Occipital lobe (tissue), 2 donors: ENCODE measurements around the gene RPS21. TPM values are rescaled to one million over a fixed set of nuclear protein-coding genes. Genes with fewer than 3 reads are reported as not detected.
A peak's percentile ranks its signal among the peaks of the same experiment; 100 is the strongest.

Source experiments
- DNase-seq: peaks from one replicate; lab custom pipeline; 2025; lab: John Stamatoyannopoulos, UW
- total RNA-seq: library from RNA; depleted of rRNA; stranded (reverse); fragments of >200 nt; gene quantifications from one replicate; pipeline ENCODE4 v1.2.3, GENCODE V29; 2014

Gene RPS21
- 715 TPM for total RNA-seq

- peak; percentile 84 for DNase-seq
These were observed at the start of gene RPS21 for GRCh38 chr20:62386383-62387218. Gene RPS21, plus strand, starts transcription at chr20:62387103. Its CDS starts 236 bp downstream, at chr20:62387339.

GRCh38 chr20:62337558-62338293 is 49.2 kb upstream of the RPS21 start:
- DNase-seq = no peak

DNA sequence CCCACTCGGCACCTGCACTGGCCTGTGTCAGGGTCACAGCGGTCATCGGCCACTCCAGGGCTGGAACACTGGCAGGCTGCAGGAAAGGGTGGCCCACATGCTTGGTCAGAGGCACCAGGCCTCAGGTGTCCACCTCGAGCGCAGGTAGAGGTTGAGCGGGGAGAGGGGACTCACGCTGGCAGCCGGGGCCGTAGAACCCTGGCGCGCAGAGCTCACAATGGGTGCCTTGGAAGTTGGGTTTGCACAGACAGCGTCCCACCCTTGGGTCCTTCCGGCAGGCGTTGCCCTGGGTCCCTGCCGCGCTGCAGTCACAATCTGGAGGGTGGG is 48.6 kb upstream of the RPS21 start:
- DNase-seq = no peak

GRCh38 chr20:62339647-62340062 is 47.2 kb upstream of the RPS21 start:
- no peak for DNase-seq

- DNase-seq = no peak
These were observed 44.0 kb upstream of the RPS21 start for GRCh38 chr20:62342910-62343309.

DNA sequence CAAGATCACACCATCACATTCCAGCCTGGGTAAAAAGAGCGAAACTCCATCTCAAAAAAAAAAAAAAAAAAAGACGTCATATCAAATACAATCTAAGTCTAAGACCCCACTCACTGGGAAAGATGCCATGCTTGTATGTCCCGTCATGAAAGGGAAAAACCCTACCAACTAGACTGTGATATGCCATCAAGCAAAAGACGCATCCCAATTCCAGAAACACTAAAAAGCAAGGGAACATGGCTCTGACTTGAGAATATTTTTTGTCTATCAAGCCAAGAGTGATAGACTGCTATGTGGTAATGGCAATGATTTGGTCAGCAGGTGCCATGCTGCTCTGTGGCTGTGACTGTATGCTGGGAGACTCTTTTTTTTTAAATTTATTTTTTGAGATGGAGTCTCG is 42.8 kb upstream of the RPS21 start:
- DNase-seq = no peak

- no peak for DNase-seq
These were observed 42.1 kb upstream of the RPS21 start for GRCh38 chr20:62344782-62345181.

- no peak for DNase-seq
These were observed 41.1 kb upstream of the RPS21 start for GRCh38 chr20:62345681-62346370.

- DNase-seq = no peak
These were observed 40.3 kb upstream of the RPS21 start for GRCh38 chr20:62346398-62347150.

GRCh38 chr20:62347151-62347404 is 39.8 kb upstream of the RPS21 start:
- DNase-seq = no peak

DNA sequence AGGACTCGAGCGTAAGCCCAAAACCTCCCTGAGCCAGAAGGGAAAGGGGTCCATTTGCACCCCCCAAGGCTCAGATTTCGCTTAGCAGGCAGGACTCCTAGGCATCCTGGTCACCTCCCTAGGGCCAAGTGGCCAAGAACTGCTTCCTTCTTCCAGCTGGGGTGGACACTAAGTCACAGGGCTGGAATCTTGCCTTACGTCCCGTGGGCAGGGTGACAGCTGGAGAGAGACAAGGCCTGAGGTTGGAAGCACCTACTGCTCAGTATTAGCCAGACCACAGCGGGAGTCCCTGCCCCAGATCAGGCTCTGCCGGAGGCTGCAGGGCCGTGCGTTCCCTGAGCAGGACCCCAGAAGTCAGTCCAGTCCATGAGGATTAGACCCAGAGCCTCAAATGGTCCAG is 39.5 kb upstream of the RPS21 start:
- DNase-seq = no peak

GRCh38 chr20:62348604-62349003 is 38.3 kb upstream of the RPS21 start:
- no peak for DNase-seq

GRCh38 chr20:62349556-62350097 is 37.3 kb upstream of the RPS21 start:
- no peak for DNase-seq

DNA sequence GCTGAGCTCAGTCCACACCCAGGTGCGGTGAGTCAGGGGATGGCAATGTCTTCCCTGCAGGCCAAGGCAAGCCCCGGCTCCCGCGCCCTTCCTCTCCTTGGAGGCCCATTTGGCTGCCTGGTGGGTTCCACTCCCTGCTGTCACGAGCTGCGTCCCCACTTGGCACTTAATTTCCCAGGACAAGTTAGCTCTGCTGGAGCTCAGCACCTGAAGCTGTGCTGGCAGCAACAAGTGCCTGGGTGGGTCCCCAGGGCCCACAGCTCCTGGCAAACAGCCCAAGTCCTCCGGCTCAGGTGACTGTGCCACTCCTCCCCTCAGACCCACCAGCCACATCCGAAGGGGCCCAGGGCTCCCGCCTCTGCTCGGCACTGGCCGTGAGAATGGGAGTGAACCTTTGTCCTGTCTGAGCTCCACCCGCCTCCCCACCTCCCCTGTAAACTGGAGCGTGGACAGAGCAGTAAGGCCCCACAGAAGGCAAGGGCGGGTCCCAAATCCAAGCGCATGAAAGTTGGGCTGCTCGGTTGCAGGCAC is 36.7 kb upstream of the RPS21 start:
- no peak for DNase-seq

DNA sequence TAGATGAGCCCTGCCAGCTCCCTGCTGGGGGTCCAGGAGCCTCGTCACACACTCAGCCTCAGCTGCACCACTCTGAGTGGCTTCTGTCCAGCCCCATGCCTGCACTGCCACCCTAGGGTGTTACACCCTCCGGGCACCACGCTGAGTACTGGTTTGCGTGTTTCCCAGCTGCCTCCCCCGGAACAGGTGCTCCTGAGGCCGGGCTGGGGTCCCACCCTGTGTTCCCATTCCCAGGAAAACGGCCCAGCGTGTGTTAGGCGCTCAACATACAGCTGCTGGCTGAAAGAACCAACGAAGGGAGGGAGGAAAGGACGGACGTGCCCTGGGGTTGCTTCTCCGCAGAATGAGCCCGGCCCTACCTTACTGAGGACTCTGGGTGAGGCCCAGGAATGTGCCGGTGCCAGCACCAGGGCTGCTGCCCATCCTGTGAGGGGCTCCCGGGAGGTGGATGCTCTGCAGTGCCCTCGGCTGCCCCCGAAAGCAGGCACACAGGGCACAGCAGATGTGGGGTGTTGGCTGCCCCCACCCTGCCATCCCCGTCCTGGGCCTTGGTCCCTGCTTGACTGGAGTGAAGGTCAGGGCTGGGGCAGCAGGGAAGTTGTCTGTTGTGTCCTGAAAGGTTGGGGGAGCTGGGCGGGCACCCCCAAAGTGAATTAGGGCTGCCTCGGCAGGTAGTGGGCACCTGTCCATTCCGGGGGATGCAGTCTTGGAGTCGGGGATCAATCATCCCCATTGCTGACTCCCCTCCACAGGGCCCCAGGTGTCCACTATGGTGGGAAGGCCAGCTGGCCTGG is 36.1 kb upstream of the RPS21 start:
- DNase-seq = no peak

GRCh38 chr20:62351469-62352401 is 35.2 kb upstream of the RPS21 start:
- DNase-seq = no peak

DNA sequence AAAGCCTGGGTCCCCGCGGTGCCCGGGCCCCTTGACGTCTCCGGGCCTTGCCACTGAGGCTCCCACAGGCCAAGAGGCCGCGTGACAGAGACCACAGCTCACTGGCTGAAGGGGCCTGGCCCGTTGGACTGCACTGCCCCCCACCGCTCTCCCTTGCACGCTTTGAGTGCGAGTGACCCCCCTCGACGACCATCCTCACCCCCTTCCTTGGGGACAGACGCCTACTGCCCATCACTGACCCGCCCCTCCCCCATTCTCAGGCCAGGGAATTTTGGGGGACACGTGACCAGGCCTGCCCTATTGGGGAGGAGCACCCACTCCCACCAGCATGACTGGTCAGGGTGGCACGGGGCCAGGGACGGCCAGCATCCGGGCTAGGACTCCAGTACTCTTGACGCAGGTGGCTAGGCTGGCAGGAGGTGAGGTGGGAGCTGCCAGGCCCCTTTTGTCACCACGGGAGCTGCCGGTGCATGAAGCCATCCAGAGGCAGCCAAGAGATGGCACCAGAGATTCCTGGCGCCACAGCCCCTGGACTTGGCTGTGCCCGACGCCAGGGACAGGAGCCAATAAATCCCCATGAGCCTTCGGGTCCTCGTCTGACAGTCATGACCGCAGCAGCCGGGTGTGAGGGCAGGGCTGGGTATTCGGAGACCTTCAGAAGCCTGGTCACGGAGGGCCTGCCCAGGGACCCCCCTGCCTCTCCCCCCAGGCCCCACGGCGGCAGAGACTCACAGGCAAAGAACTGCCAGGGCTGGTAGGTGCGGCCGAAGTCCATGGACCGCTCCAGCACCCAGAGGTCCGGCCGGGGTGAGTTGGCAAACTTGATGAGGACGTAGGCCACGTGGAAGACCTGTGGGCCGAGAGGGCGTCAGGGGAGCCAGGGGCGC is 34.3 kb upstream of the RPS21 start:
- peak; percentile 57 for DNase-seq

GRCh38 chr20:62353289-62354030 is 33.4 kb upstream of the RPS21 start:
- DNase-seq = no peak
